Measurements from ENCODE around the gene F13A1. TPM values are rescaled to one million over a fixed set of nuclear protein-coding genes. Genes with fewer than 3 reads are reported as not detected.

Gene F13A1
- total and polyA plus RNA-seq, 12 donors = 10.5 to 481 (median 157) TPM

GRCh38 chr6:6331393-6331792 lies 10.9 kb upstream of the F13A1 start:
- TF ChIP-seq POLR2A (IDR thresholded peaks at IDR 0.05) = no peak
- no peak for TF ChIP-seq CTCF (IDR thresholded peaks at IDR 0.05)
- Histone ChIP-seq H3K36me3 (replicated peaks in 1 of 2) (no peaks in the 10 kb centered on the region), H3K9me3 (replicated peaks in 1 of 3) (no peaks in the 10 kb centered on the region), H3K4me1 (replicated peaks in 1 of 2) (no peaks in the 10 kb centered on the region), H3K27me3 (no peaks in the 10 kb centered on the region), H3K4me3 (no peak overlapping the region), H3K27ac (peak overlapping the region in 3 of 5 donors; percentile 21 to 65 (median 36))
- intact Hi-C loops (cut with DNase I) = no loop called here
- WGBS, 4 donors = 75 to 82% (median 76%) methylated on average over 6 of the region's 6 CpGs
- no peak for DNase-seq

- intact Hi-C loops (cut with DNase I) = no loop called here
- Histone ChIP-seq H3K27me3 (no peaks in the 10 kb centered on the region), H3K27ac (peak overlapping the region in 1 of 5 donors; percentile 36), H3K36me3 (replicated peaks in 1 of 2) (no peaks in the 10 kb centered on the region), H3K9me3 (replicated peaks in 1 of 3) (no peaks in the 10 kb centered on the region), H3K4me1 (replicated peaks in 1 of 2) (no peaks in the 10 kb centered on the region), H3K4me3 (no peak overlapping the region)
- no peak for DNase-seq
- 83 to 92% (median 90%) methylated on average over 1 of the region's 1 CpG for WGBS, 4 donors
- TF ChIP-seq CTCF (IDR thresholded peaks at IDR 0.05) (no peak), POLR2A (IDR thresholded peaks at IDR 0.05) (no peak)
Measured at GRCh38 chr6:6330407-6330806, 9.9 kb upstream of the F13A1 start.

- TF ChIP-seq POLR2A (IDR thresholded peaks at IDR 0.05) (no peak), CTCF (IDR thresholded peaks at IDR 0.05) (no peak)
- no peak overlapping the region for H3K4me3 ChIP-seq
- no peaks in the 10 kb centered on the region for H3K27me3 ChIP-seq
- no peak overlapping the region for H3K27ac ChIP-seq
- no peaks in the 10 kb centered on the region for H3K9me3 ChIP-seq (replicated peaks in 1 of 3)
- DNase-seq = no peak
- no peaks in the 10 kb centered on the region for H3K36me3 ChIP-seq (replicated peaks in 1 of 2)
- intact Hi-C loops (cut with DNase I) = no loop called here
- 35 to 66% (median 65%) methylated on average over 1 to 3 of the region's 3 CpGs for WGBS, 4 donors
- H3K4me1 ChIP-seq (replicated peaks in 1 of 2) = no peaks in the 10 kb centered on the region
Measured at GRCh38 chr6:6328451-6328850, 8.0 kb upstream of the F13A1 start.

GRCh38 chr6:6323352-6323751 lies 2.9 kb upstream of the F13A1 start:
- no peak overlapping the region for H3K4me3 ChIP-seq
- H3K4me1 ChIP-seq (replicated peaks in 1 of 2) = no peaks in the 10 kb centered on the region
- TF ChIP-seq CTCF (IDR thresholded peaks at IDR 0.05) (no peak), POLR2A (IDR thresholded peaks at IDR 0.05) (no peak)
- no peaks in the 10 kb centered on the region for H3K36me3 ChIP-seq (replicated peaks in 1 of 2)
- H3K27me3 ChIP-seq = peaks cover 4% of the 10 kb centered on the region
- no peak for DNase-seq
- no peaks in the 10 kb centered on the region for H3K9me3 ChIP-seq (replicated peaks in 1 of 3)
- 80 to 90% (median 85%) methylated on average over 4 to 5 of the region's 5 CpGs for WGBS, 4 donors
- intact Hi-C loops (cut with DNase I) = no loop called here
- no peak overlapping the region for H3K27ac ChIP-seq
